ENCODE results near the gene UNC45B.

Gene UNC45B

GRCh38 chr17:35152421-35153140 is 5.0 kb downstream of the UNC45B start:
- H3K4me3 ChIP-seq (replicated peaks; ENCODE audit: low read depth, low read length) = no peak overlapping the region
- DNase-seq (ENCODE audit: extremely low read depth, low read depth) = no peak
- TF ChIP-seq CTCF (IDR thresholded peaks at IDR 0.05; ENCODE audit: low read depth, low read length, missing control alignments) = no peak

GRCh38 chr17:35154196-35155165 is 6.9 kb downstream of the UNC45B start:
- no peak overlapping the region for H3K4me3 ChIP-seq (replicated peaks; ENCODE audit: low read depth, low read length)
- no peak for TF ChIP-seq CTCF (IDR thresholded peaks at IDR 0.05; ENCODE audit: low read depth, low read length, missing control alignments)
- DNase-seq (ENCODE audit: extremely low read depth, low read depth) = no peak

- no peak overlapping the region for H3K4me3 ChIP-seq (replicated peaks; ENCODE audit: low read depth, low read length)
- no peak for DNase-seq (ENCODE audit: extremely low read depth, low read depth)
- no peak for TF ChIP-seq CTCF (IDR thresholded peaks at IDR 0.05; ENCODE audit: low read depth, low read length, missing control alignments)
These were observed 7.6 kb downstream of the UNC45B start for GRCh38 chr17:35155246-35155645.

GRCh38 chr17:35159940-35160339 is 12.3 kb downstream of the UNC45B start:
- TF ChIP-seq CTCF (IDR thresholded peaks at IDR 0.05; ENCODE audit: low read depth, low read length, missing control alignments) = no peak
- no peak for DNase-seq (ENCODE audit: extremely low read depth, low read depth)
- H3K4me3 ChIP-seq (replicated peaks; ENCODE audit: low read depth, low read length) = no peak overlapping the region

- no peak overlapping the region for H3K4me3 ChIP-seq (replicated peaks; ENCODE audit: low read depth, low read length)
- DNase-seq (ENCODE audit: extremely low read depth, low read depth) = no peak
- TF ChIP-seq CTCF (IDR thresholded peaks at IDR 0.05; ENCODE audit: low read depth, low read length, missing control alignments) = no peak
These were observed 13.0 kb downstream of the UNC45B start for GRCh38 chr17:35160354-35161201.

- no peak for TF ChIP-seq CTCF (IDR thresholded peaks at IDR 0.05; ENCODE audit: low read depth, low read length, missing control alignments)
- no peak overlapping the region for H3K4me3 ChIP-seq (replicated peaks; ENCODE audit: low read depth, low read length)
- DNase-seq (ENCODE audit: extremely low read depth, low read depth) = no peak
These were observed 13.7 kb downstream of the UNC45B start for GRCh38 chr17:35161281-35161761.
